Measurements from ENCODE around the gene TBC1D25.

Gene TBC1D25, protein sequence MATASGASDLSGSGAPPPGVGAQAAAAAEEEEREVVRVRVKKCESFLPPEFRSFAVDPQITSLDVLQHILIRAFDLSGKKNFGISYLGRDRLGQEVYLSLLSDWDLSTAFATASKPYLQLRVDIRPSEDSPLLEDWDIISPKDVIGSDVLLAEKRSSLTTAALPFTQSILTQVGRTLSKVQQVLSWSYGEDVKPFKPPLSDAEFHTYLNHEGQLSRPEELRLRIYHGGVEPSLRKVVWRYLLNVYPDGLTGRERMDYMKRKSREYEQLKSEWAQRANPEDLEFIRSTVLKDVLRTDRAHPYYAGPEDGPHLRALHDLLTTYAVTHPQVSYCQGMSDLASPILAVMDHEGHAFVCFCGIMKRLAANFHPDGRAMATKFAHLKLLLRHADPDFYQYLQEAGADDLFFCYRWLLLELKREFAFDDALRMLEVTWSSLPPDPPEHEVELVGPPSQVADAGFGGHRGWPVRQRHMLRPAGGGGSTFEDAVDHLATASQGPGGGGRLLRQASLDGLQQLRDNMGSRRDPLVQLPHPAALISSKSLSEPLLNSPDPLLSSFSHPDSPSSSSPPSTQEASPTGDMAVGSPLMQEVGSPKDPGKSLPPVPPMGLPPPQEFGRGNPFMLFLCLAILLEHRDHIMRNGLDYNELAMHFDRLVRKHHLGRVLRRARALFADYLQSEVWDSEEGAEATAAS

DNA sequence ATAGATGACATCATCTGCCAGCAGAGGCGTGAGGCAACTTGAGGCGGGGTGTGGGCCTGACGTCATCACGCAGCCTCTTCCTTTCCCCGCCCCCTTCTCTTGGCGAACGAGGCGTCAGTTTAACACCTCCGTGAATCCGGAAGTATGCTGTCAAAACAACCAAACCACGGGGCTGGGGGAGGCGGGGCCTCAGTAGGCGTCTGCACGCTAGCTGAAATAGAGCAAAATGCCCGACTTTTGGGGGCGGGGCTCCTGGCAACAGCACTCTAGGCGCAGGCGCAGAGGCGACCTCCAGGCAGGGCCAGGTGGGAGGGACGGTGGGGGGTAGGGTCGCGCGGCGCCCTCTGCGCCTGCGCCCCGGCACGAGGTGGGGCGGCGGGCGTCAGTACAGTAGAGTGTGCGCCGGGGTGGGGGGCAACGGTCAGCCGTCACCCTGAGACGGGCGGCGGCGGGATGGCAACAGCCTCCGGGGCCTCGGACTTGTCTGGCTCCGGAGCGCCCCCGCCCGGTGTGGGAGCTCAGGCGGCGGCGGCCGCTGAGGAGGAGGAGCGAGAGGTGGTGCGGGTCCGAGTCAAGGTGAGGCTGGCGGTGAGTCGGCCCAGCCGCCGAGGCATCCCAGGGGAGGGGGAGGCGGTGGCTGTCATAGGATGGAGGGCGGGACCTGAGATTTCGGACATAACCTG, at the start of gene TBC1D25:
TSS of gene TBC1D25 (plus strand) at position 370 of the 683 bp plus-strand sequence. CDS start at position 454, 84 bp downstream.
- DNase-seq: peak; percentile 98

DNA sequence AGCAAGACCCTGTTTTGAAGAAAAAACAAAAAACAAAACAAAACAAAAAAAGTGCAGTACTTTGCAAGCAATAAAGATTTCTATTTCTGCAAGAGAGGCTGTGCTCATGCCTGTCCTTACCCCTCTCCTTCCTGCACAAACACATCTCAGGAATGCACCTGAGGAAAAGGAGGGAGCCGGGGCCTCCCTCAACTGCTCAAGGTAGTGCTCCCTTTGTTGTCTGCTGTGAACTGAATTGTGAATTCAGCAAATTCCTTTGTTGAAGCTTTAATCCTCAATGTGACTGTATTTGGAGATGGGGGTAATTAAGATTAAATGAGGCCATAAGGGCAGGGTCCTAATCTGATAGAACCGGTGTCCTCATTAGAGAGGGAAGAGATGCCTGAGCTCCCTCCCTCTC, 49.6 kb upstream of the TBC1D25 start:
- no peak for DNase-seq

DNA sequence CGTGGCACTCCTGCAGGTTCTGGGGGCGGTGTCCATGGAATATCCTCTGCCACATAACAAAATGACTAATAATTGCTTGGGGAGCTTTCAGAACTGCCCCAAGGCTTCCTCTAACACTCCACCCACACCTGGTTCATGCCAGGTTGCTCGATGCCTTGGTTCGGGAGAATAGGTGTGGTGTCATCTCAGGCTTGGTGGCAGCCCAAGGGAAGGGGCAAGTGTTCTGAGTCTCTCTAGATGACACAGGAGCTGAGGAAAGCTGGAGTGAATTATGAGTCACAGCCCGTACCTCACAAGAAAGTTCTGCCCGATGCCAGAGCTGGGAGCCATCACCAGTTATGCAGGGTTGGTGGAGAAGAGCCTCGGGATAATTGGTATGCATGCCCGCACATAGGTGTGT, 48.9 kb upstream of the TBC1D25 start:
- DNase-seq: no peak

DNA sequence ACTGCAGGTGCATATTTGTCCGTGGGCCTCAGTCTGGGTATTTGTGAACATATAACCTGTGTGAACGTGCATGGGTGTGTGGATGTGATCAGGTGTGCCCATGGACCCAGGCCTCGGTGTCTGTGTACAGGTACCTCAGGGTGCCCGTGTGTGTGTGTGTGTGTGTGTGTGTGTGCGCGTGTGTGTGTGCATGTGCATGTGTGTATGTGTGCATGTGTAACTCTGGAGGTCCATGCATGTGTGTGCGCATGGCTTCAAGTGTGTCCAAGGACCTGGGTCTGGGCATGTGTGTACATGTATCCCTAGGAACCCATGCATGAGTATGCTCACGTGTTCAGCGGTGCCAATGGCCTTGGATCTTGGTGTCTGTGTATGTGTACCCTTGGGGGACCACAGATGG, 47.7 kb upstream of the TBC1D25 start:
- DNase-seq: no peak

DNA sequence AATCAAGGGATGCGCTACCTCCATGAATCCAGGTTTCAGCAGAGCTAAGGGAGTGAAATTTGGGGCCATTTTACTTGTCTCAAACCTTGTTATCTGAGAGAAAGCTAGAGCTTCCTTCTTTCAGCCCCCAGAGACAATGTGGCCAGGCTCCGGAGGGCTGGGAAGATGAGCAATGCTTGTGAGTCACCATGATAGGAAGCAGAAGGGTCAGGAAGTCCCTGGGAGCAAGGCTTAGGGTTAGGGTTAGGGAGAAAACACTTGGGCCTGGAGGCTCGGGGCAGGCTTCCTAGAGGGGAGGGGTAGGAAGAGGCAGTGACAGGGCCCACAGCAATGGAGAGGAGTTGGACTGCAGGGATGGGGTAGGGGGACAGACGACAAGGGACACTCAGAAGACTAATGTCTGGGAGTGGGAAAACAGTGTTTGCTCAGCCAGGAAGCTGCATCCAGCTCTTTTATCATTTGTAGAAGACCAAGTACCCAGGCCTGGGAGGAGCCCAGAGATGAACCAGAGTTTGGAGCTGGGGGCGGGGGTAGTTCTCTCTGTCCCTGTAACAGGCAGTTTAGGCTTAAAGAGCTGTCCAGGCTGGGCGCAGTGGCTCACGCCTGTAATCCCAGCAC, 47.1 kb upstream of the TBC1D25 start:
- DNase-seq: no peak

DNA sequence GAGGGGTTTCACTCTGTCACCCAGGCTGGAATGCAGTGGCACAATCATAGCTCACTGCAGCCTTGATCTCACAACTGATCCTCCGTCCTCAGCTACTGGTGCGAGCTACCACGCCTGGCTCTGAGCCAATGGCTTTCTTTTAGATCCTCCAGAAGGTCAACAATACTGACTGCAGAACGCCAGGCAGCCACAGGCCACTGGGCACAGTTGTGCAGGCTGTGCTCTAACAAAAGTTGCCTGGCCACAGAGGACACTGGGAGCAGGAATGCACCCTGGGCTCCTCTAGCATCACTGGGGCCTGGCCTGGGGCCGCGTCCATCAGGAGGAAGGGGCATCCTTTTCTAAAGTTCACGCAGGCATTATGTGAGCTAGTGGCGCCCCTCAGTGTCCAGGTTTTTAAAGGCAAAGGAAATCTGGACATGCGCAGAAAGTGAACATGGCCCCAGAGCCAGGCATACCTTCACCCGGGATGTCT, 45.6 kb upstream of the TBC1D25 start:
- DNase-seq: peak; percentile 10

DNA sequence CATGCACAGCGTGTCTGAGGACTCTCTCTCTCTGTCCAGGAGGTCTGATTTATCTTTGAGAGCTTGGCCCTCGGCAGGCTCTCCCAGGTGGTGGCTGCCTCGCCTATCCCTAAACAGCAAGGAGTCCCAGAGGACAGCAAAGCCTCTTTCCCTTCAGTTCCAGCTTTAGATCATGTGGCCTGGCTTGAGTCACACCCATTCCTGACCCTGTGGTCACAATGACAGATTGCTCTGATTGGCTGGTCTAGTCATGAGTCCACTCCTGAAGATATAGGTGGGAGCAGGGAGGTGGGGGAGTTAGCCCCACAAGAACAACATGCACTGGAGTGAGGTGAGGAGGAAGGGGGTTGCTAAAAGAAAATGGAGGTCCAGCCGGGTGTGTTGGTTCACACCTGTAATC, 42.9 kb upstream of the TBC1D25 start:
- DNase-seq: no peak

DNA sequence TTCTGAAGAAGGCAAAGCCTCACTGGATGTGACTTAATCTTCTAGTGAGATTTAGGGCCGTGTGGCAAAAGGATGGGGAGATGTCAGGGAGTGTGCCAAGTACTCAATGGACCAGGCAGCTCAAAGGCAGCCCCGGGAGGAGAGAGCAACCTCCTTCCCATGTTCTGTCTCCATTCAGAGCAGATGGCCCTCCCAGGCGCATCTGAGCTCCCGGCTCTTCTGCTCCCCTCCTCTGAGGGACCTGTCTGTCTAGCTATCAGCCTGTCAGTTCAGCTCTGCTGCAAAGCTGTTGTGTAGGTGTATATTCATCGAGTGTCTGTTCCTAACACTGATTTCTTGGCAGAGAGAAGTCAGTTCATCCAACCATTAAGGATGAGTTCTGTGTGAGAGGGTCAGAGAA, 41.6 kb upstream of the TBC1D25 start:
- no peak for DNase-seq

DNA sequence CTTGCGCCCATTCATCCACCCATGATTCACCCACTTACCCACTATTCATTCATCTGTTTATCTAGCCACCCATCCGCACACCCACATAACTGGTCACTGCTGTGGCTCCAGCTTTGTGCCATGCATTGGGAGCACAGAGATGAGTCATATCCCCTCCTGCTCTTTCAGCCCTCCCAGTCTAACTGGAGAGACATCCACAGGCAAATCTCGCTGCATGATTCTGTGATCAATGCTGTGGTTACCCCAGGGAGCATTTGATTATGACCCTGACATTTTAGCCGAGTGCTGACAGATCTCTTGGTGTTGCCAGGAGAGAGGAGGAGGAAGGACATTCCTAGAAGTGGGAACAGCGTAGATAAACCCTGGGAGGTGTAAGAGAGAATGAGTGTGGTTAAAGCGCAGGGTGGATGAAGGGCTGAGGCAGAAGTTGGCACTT, 41.1 kb upstream of the TBC1D25 start:
- DNase-seq: no peak

DNA sequence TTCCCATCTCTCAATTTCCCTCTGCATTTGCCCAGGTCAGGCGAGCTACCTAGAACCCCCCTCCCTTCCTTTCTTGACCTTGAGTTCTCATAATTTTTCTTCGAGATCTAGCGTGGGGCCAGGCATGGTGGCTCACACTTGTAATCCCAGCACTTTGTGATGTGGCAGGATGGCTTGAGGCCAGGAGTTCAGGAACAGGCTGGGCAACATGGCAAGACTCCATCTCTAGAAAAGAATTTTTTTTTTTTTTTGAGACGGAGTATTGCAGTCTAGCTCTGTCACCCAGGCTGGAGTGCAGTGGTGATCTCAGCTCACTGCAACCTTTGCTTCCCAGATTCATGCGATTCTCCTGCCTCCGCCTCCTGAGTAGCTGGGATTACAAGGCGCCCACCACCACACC, 35.3 kb upstream of the TBC1D25 start:
- no peak for DNase-seq

DNA sequence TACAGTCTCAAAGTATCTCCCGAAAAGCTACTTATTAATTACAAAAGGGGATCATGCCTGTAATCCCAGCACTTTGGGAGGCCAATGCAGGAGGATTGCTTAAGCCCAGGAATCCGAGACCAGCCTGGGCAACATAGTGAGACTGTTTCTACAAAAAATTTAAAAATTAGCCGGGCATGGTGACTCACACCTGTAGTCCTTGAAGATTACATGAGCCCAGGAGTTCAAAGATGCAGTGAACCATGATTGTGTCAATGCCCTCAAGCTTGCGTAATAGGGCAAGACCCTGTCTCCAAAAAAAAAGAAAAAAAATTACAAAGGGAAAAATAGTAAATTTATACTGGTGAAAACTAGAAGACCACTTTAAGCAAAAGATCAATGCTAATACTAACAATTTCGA, 34.0 kb upstream of the TBC1D25 start:
- no peak for DNase-seq

DNA sequence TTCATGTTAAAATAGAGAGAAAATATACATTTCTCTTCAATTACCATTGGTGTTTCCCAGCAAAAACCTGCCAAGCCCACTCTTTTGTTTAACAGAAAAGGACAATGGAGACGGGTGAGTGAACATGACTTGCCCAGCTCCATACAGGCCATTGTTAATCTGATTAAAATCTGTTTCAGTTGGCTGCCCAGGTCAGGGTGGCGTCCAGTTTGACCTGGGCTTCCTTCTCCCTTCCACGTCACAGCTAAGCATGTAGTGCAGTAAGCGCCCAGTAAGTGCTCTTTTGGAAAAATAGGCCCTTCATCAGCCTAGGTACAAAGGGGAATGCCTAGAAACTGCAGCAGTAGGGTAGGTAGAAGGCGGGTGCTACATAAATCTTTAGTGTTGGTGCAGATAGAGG, 32.3 kb upstream of the TBC1D25 start:
- no peak for DNase-seq

DNA sequence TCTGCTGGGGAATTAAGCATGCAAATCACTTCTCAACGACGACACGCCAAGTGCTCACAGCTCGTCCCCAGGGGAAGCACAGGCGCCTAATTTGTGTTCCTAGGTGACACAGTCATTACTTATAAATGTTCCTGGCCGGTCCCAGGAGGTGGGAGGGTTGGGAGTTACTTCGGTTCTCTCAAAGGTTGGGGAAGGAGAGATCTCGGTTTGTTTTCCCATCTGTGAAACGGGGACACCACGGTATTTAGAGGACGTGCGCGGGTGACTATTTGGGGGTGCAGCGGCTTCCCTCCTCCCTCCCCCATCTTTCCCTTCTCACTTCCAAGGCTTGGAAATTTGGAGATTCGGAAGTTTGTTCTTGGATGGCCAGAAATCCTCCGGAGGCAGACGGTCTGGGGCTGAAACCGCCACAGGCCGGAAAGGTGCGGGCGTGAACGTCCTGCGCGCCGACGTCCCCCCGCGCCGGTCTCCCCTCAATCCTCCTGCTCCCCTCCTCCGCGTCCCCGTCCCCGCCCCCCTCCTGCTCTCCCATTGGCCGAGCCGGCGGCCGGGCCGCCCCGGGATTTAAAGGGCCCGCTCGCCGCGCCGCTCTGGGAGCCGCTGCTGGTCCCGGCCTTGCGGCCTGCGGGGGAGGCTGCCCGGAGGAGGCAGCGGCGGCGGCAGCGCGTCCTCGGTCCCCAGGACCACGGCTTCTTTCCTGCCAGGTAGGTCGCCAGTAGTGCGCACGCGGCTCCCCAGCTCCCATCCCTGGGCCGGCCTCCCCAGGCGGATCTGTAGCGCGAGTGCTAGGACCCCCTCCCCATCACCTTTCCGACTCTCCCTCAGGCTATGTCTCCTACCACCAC, 30.9 kb upstream of the TBC1D25 start, which contains the start of gene PORCN:
TSS of gene PORCN (plus strand) at position 593 of the 845 bp plus-strand sequence. CDS start 829 bp downstream, outside the sequence.
- DNase-seq: peak; percentile 82

DNA sequence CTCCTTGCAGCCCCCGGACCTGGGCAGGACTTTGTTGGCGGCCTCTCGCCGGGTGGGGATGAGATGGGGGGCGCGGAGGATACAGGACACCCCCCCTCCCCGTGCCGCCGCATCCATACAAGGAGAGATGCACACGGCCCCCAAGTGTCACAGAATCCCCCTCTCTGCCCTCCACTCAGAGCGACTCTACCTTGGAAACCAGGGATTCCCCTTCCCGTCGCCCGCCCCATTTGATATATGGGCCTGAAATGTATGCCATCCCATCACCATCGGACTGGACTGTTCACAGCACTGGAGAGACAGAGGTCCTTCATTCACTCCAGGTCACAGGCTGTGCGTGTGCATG, 30.3 kb upstream of the TBC1D25 start:
- peak; percentile 16 for DNase-seq

DNA sequence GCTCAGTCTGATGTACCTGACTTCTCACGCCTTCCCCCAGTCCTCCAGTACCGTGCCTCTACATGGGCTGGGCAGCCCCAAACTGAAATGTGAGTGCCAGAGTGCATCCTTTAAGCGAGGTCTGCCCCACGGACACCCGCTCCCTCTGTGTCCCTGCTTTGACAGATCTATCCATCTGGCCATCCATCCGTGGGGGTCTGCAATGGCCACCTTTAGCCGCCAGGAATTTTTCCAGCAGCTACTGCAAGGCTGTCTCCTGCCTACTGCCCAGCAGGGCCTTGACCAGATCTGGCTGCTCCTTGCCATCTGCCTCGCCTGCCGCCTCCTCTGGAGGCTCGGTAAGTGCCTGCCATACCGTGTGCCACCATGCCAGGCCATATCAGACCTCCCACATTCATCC, 29.9 kb upstream of the TBC1D25 start:
- no peak for DNase-seq

DNA sequence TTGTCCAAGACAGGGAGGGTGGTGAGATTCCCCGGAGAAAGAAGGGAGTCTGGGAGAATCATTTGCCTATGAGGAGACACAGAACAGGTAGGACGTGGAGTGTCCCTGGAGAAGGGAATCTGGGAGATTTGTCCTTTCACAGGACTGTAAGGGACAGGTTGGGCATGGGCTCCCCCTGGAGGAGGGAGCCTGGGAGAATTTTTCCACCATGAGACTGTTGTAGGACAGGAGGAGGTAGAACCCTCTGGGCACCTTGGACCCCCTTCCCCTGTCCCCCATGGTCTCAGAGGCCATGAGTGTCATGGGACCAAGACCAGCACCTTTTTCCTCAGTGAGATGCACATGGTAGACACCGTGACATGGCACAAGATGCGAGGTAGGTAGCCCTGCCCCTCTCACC, 28.0 kb upstream of the TBC1D25 start:
- no peak for DNase-seq

DNA sequence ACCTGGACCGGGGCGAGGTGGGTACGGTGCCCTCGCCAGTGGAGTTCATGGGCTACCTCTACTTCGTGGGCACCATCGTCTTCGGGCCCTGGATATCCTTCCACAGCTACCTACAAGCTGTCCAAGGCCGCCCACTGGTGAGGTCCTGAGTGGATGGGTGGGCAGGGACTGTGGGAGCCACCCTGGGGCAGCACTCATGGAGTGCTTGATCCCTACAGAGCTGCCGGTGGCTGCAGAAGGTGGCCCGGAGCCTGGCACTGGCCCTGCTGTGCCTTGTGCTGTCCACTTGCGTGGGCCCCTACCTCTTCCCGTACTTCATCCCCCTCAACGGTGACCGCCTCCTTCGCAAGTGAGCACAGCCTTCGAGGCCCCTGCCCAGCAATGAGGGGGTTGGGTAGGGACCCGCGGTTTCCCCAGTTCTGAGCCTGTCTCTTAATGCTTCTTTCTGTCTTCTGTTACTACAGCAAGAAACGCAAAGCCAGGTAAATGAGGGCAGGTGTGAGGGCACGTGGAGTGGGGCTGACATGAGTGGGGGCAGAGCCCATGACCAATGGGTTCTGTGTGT, 27.1 kb upstream of the TBC1D25 start:
- DNase-seq: no peak

DNA sequence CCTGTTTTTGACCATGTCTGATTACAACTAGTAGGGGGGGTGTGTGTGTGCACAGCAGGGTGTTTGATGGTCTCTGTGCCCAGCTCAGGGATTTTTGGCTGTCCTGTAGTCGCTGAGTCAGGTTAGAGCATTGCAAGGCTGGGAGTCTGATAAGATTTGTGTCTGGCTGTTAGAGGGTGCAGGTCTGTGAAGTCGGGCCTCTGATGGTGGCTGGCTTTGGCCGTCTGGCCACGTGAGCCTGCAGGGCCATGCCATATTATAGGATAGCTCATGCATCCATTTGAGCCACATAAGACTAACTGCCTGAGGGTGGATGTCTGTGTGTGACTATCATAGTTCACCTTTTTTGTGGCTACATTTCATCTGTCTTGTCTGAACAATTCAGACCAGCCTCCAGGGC, 25.8 kb upstream of the TBC1D25 start:
- DNase-seq: no peak

DNA sequence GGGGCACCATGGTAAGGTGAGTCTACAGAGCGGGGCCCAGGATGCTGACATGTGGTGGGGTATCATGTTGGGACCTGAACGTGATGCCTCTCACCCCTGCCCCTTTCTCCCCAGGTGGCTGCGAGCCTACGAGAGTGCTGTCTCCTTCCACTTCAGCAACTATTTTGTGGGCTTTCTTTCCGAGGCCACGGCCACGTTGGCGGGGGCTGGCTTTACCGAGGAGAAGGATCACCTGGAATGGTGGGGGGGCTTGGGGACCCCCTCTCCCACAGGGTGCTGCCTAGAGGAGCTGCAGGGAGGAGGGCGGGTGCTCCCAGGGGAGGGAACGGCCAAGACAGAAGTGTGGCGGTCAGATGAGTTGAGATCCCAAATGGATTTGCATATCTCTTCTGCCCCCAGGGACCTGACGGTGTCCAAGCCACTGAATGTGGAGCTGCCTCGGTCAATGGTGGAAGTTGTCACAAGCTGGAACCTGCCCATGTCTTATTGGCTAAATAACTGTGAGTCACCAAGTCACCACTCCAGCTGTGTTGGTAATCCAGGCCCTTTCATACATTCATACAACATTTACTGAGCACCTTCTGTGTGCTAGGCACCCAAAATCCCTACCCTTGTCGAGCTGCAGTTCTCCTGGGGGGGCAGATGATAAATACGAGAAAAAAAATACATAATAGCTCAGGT, 25.2 kb upstream of the TBC1D25 start:
- DNase-seq: no peak

DNA sequence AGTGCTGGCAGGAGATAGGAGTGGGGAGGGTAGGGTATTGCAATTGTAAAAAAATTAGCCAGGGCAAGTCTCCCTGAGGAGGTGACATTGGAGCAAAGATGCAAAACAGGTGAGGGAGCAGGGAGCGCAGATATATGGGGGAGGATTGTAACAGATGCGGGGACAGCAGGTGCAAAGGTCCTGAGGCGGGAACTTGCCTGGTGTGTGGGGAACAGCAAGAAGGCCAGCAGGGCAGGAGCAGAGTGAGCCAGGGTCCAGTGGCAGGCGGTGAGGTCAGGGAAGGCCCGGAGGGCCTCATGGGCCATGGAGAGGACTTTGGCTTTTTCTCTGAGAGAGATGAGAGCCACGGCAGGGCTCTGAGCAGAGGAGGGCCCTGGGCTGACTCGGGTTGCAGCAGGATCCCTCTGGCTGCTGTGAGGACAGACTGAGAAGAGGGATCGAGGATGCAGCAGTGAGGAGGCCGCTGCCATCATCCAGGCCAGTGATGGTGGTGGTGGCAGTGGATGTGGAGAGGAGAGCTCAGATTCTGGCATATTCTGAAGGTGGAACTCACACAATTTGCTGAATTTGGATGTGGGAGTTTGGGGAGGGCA, 24.6 kb upstream of the TBC1D25 start:
- DNase-seq: no peak

DNA sequence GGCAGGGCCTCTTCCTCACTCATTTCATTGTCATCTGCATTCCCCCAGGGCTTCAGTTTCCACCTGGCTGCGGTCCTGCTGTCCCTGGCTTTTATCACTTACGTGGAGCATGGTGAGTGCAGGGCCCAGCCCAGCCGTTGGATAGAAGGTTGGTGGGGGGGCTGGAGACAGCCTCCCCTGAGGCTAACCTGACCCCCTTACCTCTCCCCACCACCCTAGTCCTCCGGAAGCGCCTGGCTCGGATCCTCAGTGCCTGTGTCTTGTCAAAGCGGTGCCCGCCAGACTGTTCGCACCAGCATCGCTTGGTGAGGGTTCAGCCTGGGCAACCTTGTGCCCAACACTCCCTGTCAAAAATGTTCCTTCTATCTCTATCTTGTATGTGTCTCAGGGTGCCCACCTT, 23.7 kb upstream of the TBC1D25 start:
- DNase-seq: no peak

Data from CD4-positive, alpha-beta T cell treated with Interleukin-12 subunit alpha and Interleukin-12 subunit beta, for 1 hour (primary cell).